GM12865 (cell line): ENCODE results near the gene EED.
"Not testable (repeated sequence)": the region's sequence is repeated elsewhere in the genome, so short reads cannot be mapped to it uniquely, and the experiment has no call there.

ENCODE experiments used
- DNase-seq: peaks from one replicate; pipeline ENCODE4 v3.0.0; 2010; ENCODE audit warnings: low read depth
- H3K4me3 ChIP-seq: 2 replicates; pipeline ENCODE4 v1.5.1; 2011; ENCODE audit warnings: mild to moderate bottlenecking, low read depth, low read length, control low read depth
- CTCF ChIP-seq: IDR thresholded peaks from 2 replicates; pipeline ENCODE4 v1.5.1; 2011; ENCODE audit warnings: low read length, control low read depth, low read depth, inconsistent platforms; ENCODE audit not compliant: insufficient read depth; ENCODE audit errors: missing control alignments

The EED gene

DNA sequence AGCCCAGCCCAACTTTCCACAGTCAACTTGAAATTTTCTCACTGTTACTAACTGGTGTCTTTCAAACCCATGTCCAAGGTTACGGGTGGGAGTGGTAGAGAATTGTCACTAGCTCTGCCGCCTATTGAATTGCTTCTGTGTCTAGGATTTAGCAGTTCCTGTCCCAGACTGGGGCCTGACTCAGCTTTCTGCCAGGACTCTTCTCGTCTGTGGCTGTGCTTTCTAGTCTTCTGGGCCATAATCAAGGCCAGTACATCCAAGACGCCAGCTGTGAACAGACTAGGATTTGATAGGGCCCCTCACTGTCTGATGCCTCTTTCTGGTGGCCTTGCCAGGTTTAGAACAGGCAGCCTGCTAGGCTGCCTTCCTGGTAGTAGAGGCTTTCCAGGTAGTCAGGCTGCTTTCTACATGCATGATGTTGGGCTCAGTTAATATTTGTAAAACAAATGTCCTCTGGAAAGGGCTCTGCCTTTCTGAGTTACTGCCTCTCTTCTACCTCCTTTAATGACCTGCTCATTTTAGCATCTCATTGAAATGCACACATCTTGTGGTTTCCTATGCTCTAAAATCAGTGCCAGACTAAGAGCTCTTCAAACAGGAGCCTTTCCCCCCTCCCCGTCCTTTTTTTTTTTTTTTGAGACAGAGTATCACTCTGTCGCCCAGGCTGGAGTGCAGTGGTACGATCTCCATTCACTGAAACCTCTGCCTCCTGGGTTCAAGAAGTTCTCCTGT, 44.4 kb downstream of the EED start:
- peak; percentile 58 for DNase-seq
- H3K4me3 ChIP-seq = no peak overlapping the region
- TF ChIP-seq CTCF = no peak

DNA sequence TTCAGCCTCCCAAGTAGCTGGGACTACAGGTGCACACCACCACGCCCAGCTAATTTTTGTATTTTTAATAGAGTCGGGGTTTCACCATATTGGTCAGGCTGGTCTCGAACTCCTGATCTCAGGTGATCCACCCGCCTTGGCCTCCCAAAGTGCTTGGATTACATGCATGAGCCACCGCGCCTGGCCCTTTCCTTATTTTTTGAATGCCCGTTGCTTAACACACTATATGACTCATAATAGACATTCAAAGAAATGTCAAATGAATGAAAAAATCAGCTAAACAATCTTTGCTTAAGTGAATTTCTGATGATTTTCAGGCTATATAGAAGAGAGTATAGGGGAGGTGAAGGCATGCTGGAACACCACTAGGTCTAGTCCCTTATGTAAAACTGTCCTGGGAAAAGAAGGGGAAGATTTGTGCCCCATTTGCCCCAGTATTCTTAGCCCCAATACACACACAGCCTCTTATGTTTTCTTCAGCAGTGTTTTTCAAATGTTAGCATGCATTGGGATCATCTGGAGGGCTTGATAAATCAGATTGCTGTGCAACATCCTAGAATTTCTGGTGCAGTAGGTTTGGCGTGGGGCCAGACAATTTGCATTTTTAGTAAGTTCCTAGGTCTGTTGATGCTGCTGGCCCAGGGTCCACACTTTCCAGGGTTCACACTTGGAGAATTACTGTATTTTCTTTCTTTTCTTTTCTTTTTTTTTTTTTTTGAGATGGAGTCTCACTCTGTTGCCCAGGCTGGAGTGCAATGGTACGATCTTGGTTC, 45.1 kb downstream of the EED start:
- DNase-seq, H3K4me3 ChIP-seq: not testable (repeated sequence)

GRCh38 chr11:86291466-86292262, 47.1 kb downstream of the EED start:
- peak; percentile 73 for DNase-seq
- TF ChIP-seq CTCF = peak; percentile 69
- no peak overlapping the region for H3K4me3 ChIP-seq

DNA sequence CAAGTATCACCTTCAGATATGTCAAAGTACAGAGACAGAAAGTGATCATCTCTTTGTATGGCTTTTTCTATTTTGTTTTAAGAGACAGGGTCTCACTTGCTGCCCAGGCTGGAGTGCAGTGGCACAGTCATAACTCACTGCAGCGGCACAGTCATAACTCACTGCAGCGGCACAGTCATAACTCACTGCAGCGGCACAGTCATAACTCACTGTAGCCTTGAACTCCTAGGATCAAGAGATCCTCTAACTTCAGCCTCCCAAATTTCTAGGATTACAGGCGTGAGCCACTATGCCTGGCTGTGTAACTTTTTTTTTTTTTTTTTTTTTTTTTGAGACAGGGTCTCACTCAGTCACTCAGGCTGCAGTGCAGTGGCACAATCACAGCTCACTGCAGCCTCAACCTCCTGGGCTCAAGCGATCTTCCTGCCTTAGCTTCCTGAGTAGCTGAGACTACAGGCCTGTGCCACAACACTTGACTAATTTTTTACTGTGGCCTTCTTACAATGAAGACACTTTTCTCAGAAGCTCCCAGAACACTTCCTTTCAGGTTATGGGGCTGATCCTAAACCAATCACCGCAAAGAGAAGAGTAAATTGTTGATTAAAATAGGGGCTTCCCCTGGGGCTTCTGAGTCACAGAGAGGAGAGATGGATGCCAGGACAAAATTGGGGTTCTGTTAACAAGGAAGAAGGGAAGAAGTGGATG, 48.5 kb downstream of the EED start:
- H3K4me3 ChIP-seq = no peak overlapping the region
- no peak for TF ChIP-seq CTCF
- peak; percentile 75 for DNase-seq

- H3K4me3 ChIP-seq = no peak overlapping the region
- TF ChIP-seq CTCF = no peak
- no peak for DNase-seq
These were observed 49.5 kb downstream of the EED start for GRCh38 chr11:86294026-86294425.

DNA sequence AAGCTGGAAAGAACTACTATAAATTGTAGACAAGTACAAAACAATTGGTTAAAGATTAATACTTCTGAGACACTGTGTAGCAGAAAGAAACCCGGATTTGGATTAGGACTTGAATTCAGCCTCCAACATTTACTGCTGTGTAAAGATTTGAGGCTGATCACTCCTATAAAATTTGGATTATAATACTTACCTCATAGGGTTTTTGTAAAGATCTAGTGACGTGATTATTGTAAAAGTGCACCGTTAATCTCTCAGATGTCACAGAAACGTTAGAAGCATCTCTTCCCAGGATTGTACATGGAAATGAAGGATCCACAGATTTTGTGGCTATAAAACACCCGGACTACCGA, 57.2 kb downstream of the EED start:
- TF ChIP-seq CTCF = no peak
- DNase-seq = no peak
- H3K4me3 ChIP-seq = peak overlapping the region; percentile 77
